CD14-positive monocyte (primary cell): ENCODE data around the gene NID1. TPM values are rescaled to one million over a fixed set of nuclear protein-coding genes. Genes with fewer than 3 reads are reported as not detected.

ENCODE experiments used
- DNase-seq, 3 donors: peaks; one replicate each; pipeline ENCODE4 v3.0.0-alpha.2; 2011 to 2022
- H2AFZ ChIP-seq: 2 replicates; pipeline ENCODE4 v1.6.0; 2012; ENCODE audit warnings: mild to moderate bottlenecking, low read depth, low read length, inconsistent platforms; ENCODE audit not compliant: insufficient read depth, poor library complexity, severe bottlenecking
- H3K27ac ChIP-seq, 2 donors: 1 replicate in 1 of 2; 2 replicates in 1 of 2; pipeline ENCODE4 v1.5.1; 2012 to 2013; ENCODE audit warnings: low read length in 2 of 2, control low read depth in 1 of 2, inconsistent platforms in 1 of 2, low read depth in 1 of 2, mild to moderate bottlenecking in 1 of 2
- H3K27me3 ChIP-seq, 2 donors: one replicate each; pipeline versions ENCODE4 v1.6.0 to v1.6.1; 2011 to 2013; ENCODE audit warnings: low read length in 2 of 2; ENCODE audit not compliant: control insufficient read depth in 2 of 2, insufficient read depth in 2 of 2
- H3K36me3 ChIP-seq, 2 donors: replicated peaks in 1 of 2; 1 replicate in 1 of 2; 2 replicates in 1 of 2; pipeline versions ENCODE4 v1.5.1 to v1.6.1; 2012 to 2013; ENCODE audit warnings: low read length in 2 of 2, control low read depth in 1 of 2, inconsistent platforms in 1 of 2, mild to moderate bottlenecking in 1 of 2; ENCODE audit not compliant: insufficient read depth in 2 of 2, control insufficient read depth in 1 of 2
- H3K4me1 ChIP-seq, 2 donors: 1 replicate in 1 of 2; 2 replicates in 1 of 2; pipeline versions ENCODE4 v1.5.1 to v1.6.1; 2012 to 2013; ENCODE audit warnings: low read length in 2 of 2, control low read depth in 1 of 2, inconsistent platforms in 1 of 2, mild to moderate bottlenecking in 1 of 2, moderate library complexity in 1 of 2; ENCODE audit not compliant: insufficient read depth in 2 of 2, control insufficient read depth in 1 of 2
- H3K4me2 ChIP-seq: replicated peaks from 2 replicates; pipeline ENCODE3; 2012; ENCODE audit warnings: low read length, moderate library complexity, mild to moderate bottlenecking; ENCODE audit not compliant: poor library complexity, severe bottlenecking; ENCODE audit errors: extremely low read depth
- H3K4me3 ChIP-seq, 3 experiments: fragments of 200-600 bp in 1 of 3; sonication (generic) in 1 of 3; replicated peaks in 1 of 3; 1 replicate in 2 of 3; 2 replicates in 1 of 3; pipeline ENCODE4 v1.5.1; 2011 to 2013; ENCODE audit warnings: low read length in 3 of 3, mild to moderate bottlenecking in 3 of 3, control low read depth in 2 of 3, low read depth in 2 of 3, inconsistent platforms in 1 of 3, moderate library complexity in 1 of 3
- H3K79me2 ChIP-seq: 2 replicates; pipeline ENCODE4 v1.6.0; 2012; ENCODE audit warnings: mild to moderate bottlenecking, control low read depth, inconsistent platforms, low read length, moderate library complexity; ENCODE audit not compliant: insufficient read depth
- H3K9ac ChIP-seq: 2 replicates; pipeline ENCODE4 v1.6.0; 2017; ENCODE audit warnings: low read length, mild to moderate bottlenecking; ENCODE audit not compliant: insufficient read depth, poor library complexity, severe bottlenecking
- H3K9me3 ChIP-seq, 2 donors: replicated peaks in 1 of 2; 1 replicate in 1 of 2; 2 replicates in 1 of 2; pipeline versions ENCODE4 v1.5.1 to v1.6.1; 2012 to 2013; ENCODE audit warnings: low read length in 2 of 2, control low read depth in 1 of 2; ENCODE audit not compliant: control insufficient read depth in 1 of 2, insufficient read depth in 1 of 2
- H4K20me1 ChIP-seq: 2 replicates; pipeline ENCODE4 v1.6.0; 2012; ENCODE audit warnings: mild to moderate bottlenecking, low read length, control low read depth, moderate library complexity; ENCODE audit not compliant: insufficient read depth
- H3K27ac Mint-ChIP-seq, 7 donors: one replicate each; pipeline ENCODE4 v1.8.0; 2020; ENCODE audit warnings: mild to moderate bottlenecking in 7 of 7, mixed read lengths in 7 of 7, moderate library complexity in 6 of 7, inconsistent platforms in 2 of 7
- H3K27me3 Mint-ChIP-seq, 3 donors: one replicate each; pipeline ENCODE4 v1.8.0; 2021 to 2022; ENCODE audit warnings: low read depth in 3 of 3, mild to moderate bottlenecking in 3 of 3, mixed read lengths in 3 of 3, moderate library complexity in 3 of 3, inconsistent platforms in 1 of 3
- H3K36me3 Mint-ChIP-seq, 2 donors: one replicate each; pipeline ENCODE4 v1.8.0; 2020; ENCODE audit warnings: mixed read lengths in 2 of 2, inconsistent platforms in 1 of 2, mild to moderate bottlenecking in 1 of 2
- H3K4me1 Mint-ChIP-seq: one replicate; pipeline ENCODE4 v1.8.0; 2020; ENCODE audit warnings: mild to moderate bottlenecking, mixed read lengths
- H3K4me3 Mint-ChIP-seq, 2 donors: one replicate each; pipeline ENCODE4 v1.8.0; 2020; ENCODE audit warnings: mild to moderate bottlenecking in 2 of 2, mixed read lengths in 2 of 2, moderate library complexity in 1 of 2
- H3K9me3 Mint-ChIP-seq, 7 donors: one replicate each; pipeline ENCODE4 v1.8.0; 2020 to 2022; ENCODE audit warnings: mixed read lengths in 7 of 7, mild to moderate bottlenecking in 6 of 7, moderate library complexity in 6 of 7, inconsistent platforms in 2 of 7
- WGBS: methylation state at CpG from one replicate; pipeline ENCODE4 v1.1.5; 2013; ENCODE audit warnings: missing lambda C conversion rate; ENCODE audit not compliant: insufficient coverage; 5-methylcytosine and 5-hydroxymethylcytosine counted together
- intact Hi-C, 2 donors: fragments of 100-400 bp; cut with micrococcal nuclease; formaldehyde crosslinking; loops; one replicate each; pipeline versions ENCODE4 v1.15.0 to v1.15.1; 2023
- polyA plus RNA-seq, 3 donors: library from polyadenylated mRNA; depleted of rRNA in 1 of 3; unstranded in 2 of 3; stranded (reverse) in 1 of 3; fragments of 300-500 nt in 2 of 3; fragments of >200 nt in 1 of 3; fragmentation: Illumina TruSeq in 2 of 3; gene quantifications; 1 replicate in 2 of 3; 2 replicates in 1 of 3; pipeline ENCODE4 v1.2.3, GENCODE V29; 2012 to 2021
- TF ChIP-seq, protein P1 (sequence below): fragments of 200-600 bp; IDR thresholded peaks from one replicate; pipeline ENCODE4 v1.8.0; 2022; ENCODE audit warnings: antibody characterized with exemption, mild to moderate bottlenecking

NID1 gene
- polyA plus RNA-seq, 3 donors, result 6.8 to 19.7 (median 14.4) TPM

DNA sequence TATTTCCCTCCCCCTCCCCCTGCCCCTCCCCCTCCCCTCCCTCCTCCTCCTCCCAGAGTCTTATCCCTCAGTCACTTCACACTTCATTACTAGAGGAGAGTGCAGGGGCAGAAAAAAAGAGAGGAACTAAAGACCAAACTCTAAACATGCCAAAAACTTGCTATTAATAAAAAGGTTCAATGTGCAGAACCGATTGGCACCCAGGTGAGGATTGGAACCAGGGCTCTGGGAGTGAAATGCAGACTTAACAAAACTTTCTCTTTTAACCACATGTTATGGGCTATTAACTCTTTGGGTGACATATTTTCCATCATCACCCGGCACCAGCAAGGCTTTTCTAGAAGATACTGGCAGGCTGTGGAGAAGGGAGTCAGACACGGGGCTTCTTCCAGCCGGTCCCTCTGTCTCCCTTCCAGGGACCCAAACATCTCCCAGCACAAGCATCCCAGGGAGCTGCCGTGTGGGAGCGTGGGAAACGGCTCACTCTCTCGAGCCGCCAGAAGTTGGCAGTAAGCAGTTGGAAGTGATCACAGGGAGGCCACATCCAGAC is 13.6 kb downstream of the NID1 start:
- H3K9me3 ChIP-seq, result no peaks in the 10 kb centered on the region
- no peak overlapping the region for H3K4me3 Mint-ChIP-seq
- peaks cover 2 to 16% of the 10 kb centered on the region in 2 donors for H3K36me3 ChIP-seq

DNA sequence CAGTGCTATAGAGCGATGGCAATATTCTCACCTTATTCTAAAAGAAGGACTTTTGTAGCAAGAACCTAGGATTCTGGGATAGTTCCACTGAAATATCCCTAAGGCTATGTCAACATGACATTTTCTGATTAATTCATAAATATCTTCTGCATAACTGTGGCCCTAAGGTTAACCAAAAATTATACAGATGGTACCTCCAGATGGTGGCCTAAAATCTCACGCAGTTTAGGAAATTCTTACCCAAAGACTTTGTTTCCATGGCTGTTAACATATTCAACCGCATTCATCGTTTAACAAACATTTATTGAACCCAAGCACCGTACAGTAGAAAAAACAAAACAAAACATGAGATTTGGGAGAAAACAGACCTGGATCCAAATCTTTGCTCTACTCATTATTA is 19.1 kb downstream of the NID1 start:
- peaks cover 4 to 12% (median 10%) of the 10 kb centered on the region in 7 donors for H3K9me3 Mint-ChIP-seq
- no peaks in the 10 kb centered on the region for H3K9me3 ChIP-seq
- no peak overlapping the region for H3K27ac Mint-ChIP-seq
- no peak overlapping the region for H2AFZ ChIP-seq
- H3K4me1 ChIP-seq, result peaks cover 0 to 5% of the 10 kb centered on the region in 2 donors
- H4K20me1 ChIP-seq, result no peaks in the 10 kb centered on the region
- no peak overlapping the region for H3K4me2 ChIP-seq
- peaks cover 2% of the 10 kb centered on the region in 3 donors for H3K27me3 Mint-ChIP-seq
- H3K4me1 Mint-ChIP-seq, result peaks cover 6% of the 10 kb centered on the region
- H3K27me3 ChIP-seq, result no peaks in the 10 kb centered on the region
- peaks cover 2 to 47% of the 10 kb centered on the region in 2 donors for H3K36me3 ChIP-seq
- TF ChIP-seq, protein P1, sequence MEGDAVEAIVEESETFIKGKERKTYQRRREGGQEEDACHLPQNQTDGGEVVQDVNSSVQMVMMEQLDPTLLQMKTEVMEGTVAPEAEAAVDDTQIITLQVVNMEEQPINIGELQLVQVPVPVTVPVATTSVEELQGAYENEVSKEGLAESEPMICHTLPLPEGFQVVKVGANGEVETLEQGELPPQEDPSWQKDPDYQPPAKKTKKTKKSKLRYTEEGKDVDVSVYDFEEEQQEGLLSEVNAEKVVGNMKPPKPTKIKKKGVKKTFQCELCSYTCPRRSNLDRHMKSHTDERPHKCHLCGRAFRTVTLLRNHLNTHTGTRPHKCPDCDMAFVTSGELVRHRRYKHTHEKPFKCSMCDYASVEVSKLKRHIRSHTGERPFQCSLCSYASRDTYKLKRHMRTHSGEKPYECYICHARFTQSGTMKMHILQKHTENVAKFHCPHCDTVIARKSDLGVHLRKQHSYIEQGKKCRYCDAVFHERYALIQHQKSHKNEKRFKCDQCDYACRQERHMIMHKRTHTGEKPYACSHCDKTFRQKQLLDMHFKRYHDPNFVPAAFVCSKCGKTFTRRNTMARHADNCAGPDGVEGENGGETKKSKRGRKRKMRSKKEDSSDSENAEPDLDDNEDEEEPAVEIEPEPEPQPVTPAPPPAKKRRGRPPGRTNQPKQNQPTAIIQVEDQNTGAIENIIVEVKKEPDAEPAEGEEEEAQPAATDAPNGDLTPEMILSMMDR, result no peak
- peaks cover 10 to 42% of the 10 kb centered on the region in 2 donors for H3K36me3 Mint-ChIP-seq
- H3K4me3 ChIP-seq, result no peak overlapping the region
- 95% methylated on average over 4 of the region's 5 CpGs for WGBS
- intact Hi-C loops, result loop anchor here in 1 of 2 donors (2.0 kb wide), 1 partner anchor 15 kb away; no protein-coding TSS in a partner anchor
- H3K4me3 Mint-ChIP-seq, result no peak overlapping the region
- no peak overlapping the region for H3K9ac ChIP-seq
- no peaks in the 10 kb centered on the region for H3K79me2 ChIP-seq
- no peak for DNase-seq
- no peak overlapping the region for H3K27ac ChIP-seq

More for the DNA sequence above, 13.6 kb downstream of the NID1 start:
- H3K27me3 Mint-ChIP-seq, result peaks cover 2 to 4% (median 4%) of the 10 kb centered on the region in 3 donors
- Histone ChIP-seq H3K4me1 (peaks cover 9% of the 10 kb centered on the region in 2 donors), H3K4me2 (no peak overlapping the region), H3K27ac (no peak overlapping the region), H3K4me3 (no peak overlapping the region), H4K20me1 (no peaks in the 10 kb centered on the region), H2AFZ (no peak overlapping the region), H3K27me3 (no peaks in the 10 kb centered on the region), H3K9ac (no peak overlapping the region), H3K79me2 (no peaks in the 10 kb centered on the region)
- peaks cover 12% of the 10 kb centered on the region for H3K4me1 Mint-ChIP-seq
- peaks cover 0 to 3% (median 2%) of the 10 kb centered on the region in 7 donors for H3K9me3 Mint-ChIP-seq
- WGBS, result 100% methylated on average over 1 of the region's 9 CpGs
- no peak for DNase-seq
- H3K27ac Mint-ChIP-seq, result no peak overlapping the region
- peaks cover 2 to 8% of the 10 kb centered on the region in 2 donors for H3K36me3 Mint-ChIP-seq
- intact Hi-C loops, result no loop called here
- TF ChIP-seq, protein P1, result no peak
